T-helper 2 cell treated with Interferon-gamma antibody and Interleukin-4, amounts not matched to agents 5 μg/mL and 100 μg/mL, for 36 hours (primary cell): ENCODE measurements around the gene SBF2.

ENCODE experiments used
- DNase-seq: peaks from one replicate; pipeline ENCODE4 v3.0.0; 2021; ENCODE audit warnings: low spot score
- H3K27ac Mint-ChIP-seq: one replicate; pipeline ENCODE4 v1.8.0; 2021; ENCODE audit warnings: mild to moderate bottlenecking, mixed read lengths
- H3K27me3 Mint-ChIP-seq: one replicate; pipeline ENCODE4 v1.8.0; 2021; ENCODE audit warnings: low read depth, mixed read lengths
- H3K36me3 Mint-ChIP-seq: one replicate; pipeline ENCODE4 v1.8.0; 2021; ENCODE audit warnings: low read depth, mixed read lengths
- H3K4me1 Mint-ChIP-seq: one replicate; pipeline ENCODE4 v1.8.0; 2021; ENCODE audit warnings: low read depth, mixed read lengths
- H3K4me3 Mint-ChIP-seq: one replicate; pipeline ENCODE4 v1.8.0; 2022; ENCODE audit warnings: mild to moderate bottlenecking, moderate library complexity, mixed read lengths
- H3K9me3 Mint-ChIP-seq: one replicate; pipeline ENCODE4 v1.8.0; 2021; ENCODE audit warnings: mixed read lengths

Gene SBF2

DNA sequence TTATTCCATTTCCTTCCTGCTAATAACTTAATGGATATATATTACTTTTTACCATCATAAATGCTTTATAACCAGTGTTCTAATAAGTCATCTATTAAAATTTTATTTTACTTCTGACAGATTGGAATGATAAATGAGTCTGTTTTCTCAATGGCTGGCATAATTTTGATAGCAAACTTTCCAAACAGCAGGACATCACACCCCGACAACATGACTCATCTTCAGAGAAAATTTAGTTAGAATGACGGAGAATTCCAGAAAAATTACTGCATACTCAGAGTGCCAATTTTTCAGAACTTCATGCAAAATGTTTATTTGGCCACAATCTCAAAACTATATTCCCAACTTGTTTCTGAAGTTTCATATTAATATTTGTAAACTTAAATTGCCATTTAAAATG is 455.8 kb downstream of the SBF2 start:
- no peaks in the 10 kb centered on the region for H3K27me3 Mint-ChIP-seq
- peaks cover 40% of the 10 kb centered on the region for H3K4me1 Mint-ChIP-seq
- no peaks in the 10 kb centered on the region for H3K9me3 Mint-ChIP-seq
- H3K27ac Mint-ChIP-seq, result no peak overlapping the region
- no peak for DNase-seq
- H3K36me3 Mint-ChIP-seq, result peaks cover 16% of the 10 kb centered on the region
- no peak overlapping the region for H3K4me3 Mint-ChIP-seq

- no peak for DNase-seq
- Mint-ChIP-seq H3K36me3 (peaks cover 5% of the 10 kb centered on the region), H3K27ac (no peak overlapping the region), H3K4me3 (no peak overlapping the region), H3K9me3 (no peaks in the 10 kb centered on the region), H3K4me1 (peaks cover 6% of the 10 kb centered on the region), H3K27me3 (no peaks in the 10 kb centered on the region)
Measured at GRCh38 chr11:9834291-9834690, 459.7 kb downstream of the SBF2 start.

- DNase-seq, result no peak
- Mint-ChIP-seq H3K4me3 (no peak overlapping the region), H3K27me3 (no peaks in the 10 kb centered on the region), H3K36me3 (peaks cover 2% of the 10 kb centered on the region), H3K9me3 (no peaks in the 10 kb centered on the region), H3K4me1 (no peaks in the 10 kb centered on the region), H3K27ac (no peak overlapping the region)
Measured at GRCh38 chr11:9831122-9831521, 462.9 kb downstream of the SBF2 start.

DNA sequence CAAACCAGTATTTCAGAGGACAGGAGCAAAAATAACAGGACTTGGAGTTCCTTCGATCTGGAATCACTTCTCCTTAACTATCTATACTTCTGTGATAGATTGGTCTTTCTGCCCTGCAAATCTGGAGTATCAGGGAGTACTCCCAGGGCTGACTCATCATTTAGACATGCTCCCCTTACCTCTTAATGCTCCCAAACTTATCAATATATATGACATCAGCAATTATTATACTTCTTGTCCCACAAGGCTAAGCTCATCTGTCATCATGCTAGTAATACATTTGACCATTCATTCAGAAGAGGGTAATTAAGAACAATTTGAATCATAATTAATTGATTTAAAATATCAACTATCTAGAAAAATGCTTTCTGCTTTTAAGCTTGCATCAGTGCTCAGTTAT is 466.3 kb downstream of the SBF2 start:
- Mint-ChIP-seq H3K4me1 (no peaks in the 10 kb centered on the region), H3K9me3 (no peaks in the 10 kb centered on the region)

GRCh38 chr11:9826390-9826789 is 467.6 kb downstream of the SBF2 start:
- Mint-ChIP-seq H3K36me3 (peaks cover 3% of the 10 kb centered on the region), H3K9me3 (no peaks in the 10 kb centered on the region), H3K27ac (no peak overlapping the region), H3K27me3 (no peaks in the 10 kb centered on the region), H3K4me3 (no peak overlapping the region), H3K4me1 (no peaks in the 10 kb centered on the region)
- no peak for DNase-seq

More for the DNA sequence above, 466.3 kb downstream of the SBF2 start:
- no peak overlapping the region for H3K4me3 Mint-ChIP-seq
- H3K27me3 Mint-ChIP-seq, result no peaks in the 10 kb centered on the region
- peaks cover 3% of the 10 kb centered on the region for H3K36me3 Mint-ChIP-seq
- no peak for DNase-seq
- no peak overlapping the region for H3K27ac Mint-ChIP-seq

DNA sequence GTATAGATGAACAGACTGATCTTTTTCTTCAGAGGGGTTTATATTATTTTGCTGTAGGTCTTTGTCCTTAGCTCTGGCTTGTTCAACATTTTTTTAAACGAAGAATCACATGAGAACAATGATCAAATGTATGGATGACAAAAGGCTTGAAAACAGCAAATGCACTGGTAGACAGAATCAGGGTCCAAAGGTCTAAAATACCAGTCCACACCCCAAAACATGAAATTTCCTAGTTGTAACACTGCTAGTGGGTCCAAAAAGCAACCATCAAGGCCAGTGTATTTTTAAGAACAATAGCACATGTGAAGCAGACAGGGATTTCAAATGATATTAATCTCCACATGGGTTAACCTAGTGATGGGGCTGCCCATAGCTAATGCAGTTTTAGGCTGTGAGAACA is 468.1 kb downstream of the SBF2 start:
- peaks cover 3% of the 10 kb centered on the region for H3K36me3 Mint-ChIP-seq
- H3K4me3 Mint-ChIP-seq, result no peak overlapping the region
- no peak overlapping the region for H3K27ac Mint-ChIP-seq
- no peaks in the 10 kb centered on the region for H3K27me3 Mint-ChIP-seq
- no peaks in the 10 kb centered on the region for H3K9me3 Mint-ChIP-seq
- no peak for DNase-seq
- H3K4me1 Mint-ChIP-seq, result no peaks in the 10 kb centered on the region

DNA sequence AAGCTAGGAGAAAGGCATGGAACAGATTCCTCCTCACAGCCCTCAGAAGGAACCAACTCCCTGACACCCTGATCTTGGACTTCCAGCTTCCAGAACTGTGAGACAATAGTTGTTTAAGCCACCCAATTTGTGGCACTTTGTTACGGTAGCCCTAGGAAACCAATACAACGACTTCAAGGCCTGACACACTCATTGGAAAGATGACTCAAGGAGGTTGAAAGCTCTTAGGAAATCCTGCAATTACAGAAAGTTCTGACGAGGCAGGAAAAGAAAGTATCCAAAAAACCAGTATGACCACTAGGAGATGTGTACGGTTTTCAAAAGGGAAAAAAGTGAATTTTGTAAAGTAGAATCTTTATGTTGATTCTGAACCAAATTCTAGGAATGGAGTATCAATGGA is 468.7 kb downstream of the SBF2 start:
- no peak for DNase-seq
- no peaks in the 10 kb centered on the region for H3K9me3 Mint-ChIP-seq
- no peaks in the 10 kb centered on the region for H3K27me3 Mint-ChIP-seq
- no peak overlapping the region for H3K27ac Mint-ChIP-seq
- no peaks in the 10 kb centered on the region for H3K4me1 Mint-ChIP-seq
- no peak overlapping the region for H3K4me3 Mint-ChIP-seq
- H3K36me3 Mint-ChIP-seq, result peaks cover 3% of the 10 kb centered on the region

- H3K9me3 Mint-ChIP-seq, result no peaks in the 10 kb centered on the region
- no peaks in the 10 kb centered on the region for H3K4me1 Mint-ChIP-seq
- no peaks in the 10 kb centered on the region for H3K27me3 Mint-ChIP-seq
- H3K4me3 Mint-ChIP-seq, result no peak overlapping the region
- no peak for DNase-seq
- H3K27ac Mint-ChIP-seq, result no peak overlapping the region
- peaks cover 3% of the 10 kb centered on the region for H3K36me3 Mint-ChIP-seq
Measured at GRCh38 chr11:9823887-9824385, 470.1 kb downstream of the SBF2 start.

DNA sequence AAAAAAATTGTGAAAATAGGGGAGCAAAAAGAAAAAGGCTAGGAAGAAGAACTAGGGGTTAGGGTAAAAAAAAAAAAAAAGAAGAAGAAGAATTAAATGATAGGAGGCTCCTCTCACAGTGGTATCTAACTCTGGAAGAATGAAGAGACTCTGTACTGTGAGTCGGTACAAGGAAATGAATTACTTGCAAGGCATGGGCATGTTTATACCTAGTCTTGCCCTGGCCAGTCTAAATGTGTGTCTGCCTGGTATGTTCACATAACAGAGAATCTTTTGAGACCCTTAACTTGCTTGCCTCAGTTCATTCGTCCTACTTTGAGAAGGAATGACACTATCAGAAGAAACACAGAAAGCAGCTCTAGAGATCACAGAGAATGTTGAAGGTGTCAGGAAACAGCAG is 470.6 kb downstream of the SBF2 start:
- peaks cover 3% of the 10 kb centered on the region for H3K36me3 Mint-ChIP-seq
- no peak overlapping the region for H3K27ac Mint-ChIP-seq
- H3K9me3 Mint-ChIP-seq, result no peaks in the 10 kb centered on the region
- DNase-seq, result no peak
- H3K4me3 Mint-ChIP-seq, result no peak overlapping the region
- no peaks in the 10 kb centered on the region for H3K27me3 Mint-ChIP-seq
- no peaks in the 10 kb centered on the region for H3K4me1 Mint-ChIP-seq

GRCh38 chr11:9821008-9821752 is 472.8 kb downstream of the SBF2 start:
- H3K27me3 Mint-ChIP-seq, result no peaks in the 10 kb centered on the region
- H3K36me3 Mint-ChIP-seq, result peaks cover under 1% of the 10 kb centered on the region
- DNase-seq, result no peak
- no peaks in the 10 kb centered on the region for H3K9me3 Mint-ChIP-seq
- H3K27ac Mint-ChIP-seq, result no peak overlapping the region
- H3K4me1 Mint-ChIP-seq, result no peaks in the 10 kb centered on the region
- no peak overlapping the region for H3K4me3 Mint-ChIP-seq

DNA sequence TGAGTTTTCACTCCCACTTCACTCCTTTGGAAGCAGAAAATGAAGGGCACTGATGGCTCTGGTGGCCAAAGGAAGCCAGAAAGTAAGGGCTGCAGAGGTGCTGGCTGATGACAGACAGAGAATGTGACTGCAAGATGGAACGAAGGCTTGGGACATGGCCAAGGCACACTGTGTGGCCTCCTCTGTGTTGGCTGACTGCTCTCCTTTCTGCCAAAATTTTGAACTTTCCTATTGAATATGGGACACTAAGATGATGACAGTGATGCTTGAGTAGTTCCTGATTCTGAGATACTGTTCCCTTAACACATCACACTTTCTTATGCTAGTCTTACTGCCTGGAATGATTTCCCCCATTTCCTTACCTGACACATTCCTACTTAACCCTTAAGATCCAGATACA is 473.8 kb downstream of the SBF2 start:
- no peak for DNase-seq
- no peaks in the 10 kb centered on the region for H3K27me3 Mint-ChIP-seq
- no peaks in the 10 kb centered on the region for H3K36me3 Mint-ChIP-seq
- H3K4me3 Mint-ChIP-seq, result no peak overlapping the region
- H3K27ac Mint-ChIP-seq, result no peak overlapping the region
- H3K9me3 Mint-ChIP-seq, result no peaks in the 10 kb centered on the region
- no peaks in the 10 kb centered on the region for H3K4me1 Mint-ChIP-seq

GRCh38 chr11:9817191-9817590 is 476.8 kb downstream of the SBF2 start:
- Mint-ChIP-seq H3K27me3 (no peaks in the 10 kb centered on the region), H3K27ac (no peak overlapping the region), H3K36me3 (no peaks in the 10 kb centered on the region), H3K4me1 (no peaks in the 10 kb centered on the region), H3K9me3 (no peaks in the 10 kb centered on the region), H3K4me3 (no peak overlapping the region)
- DNase-seq, result no peak

- Mint-ChIP-seq H3K27ac (no peak overlapping the region), H3K4me3 (no peak overlapping the region), H3K27me3 (no peaks in the 10 kb centered on the region), H3K9me3 (no peaks in the 10 kb centered on the region), H3K4me1 (no peaks in the 10 kb centered on the region), H3K36me3 (no peaks in the 10 kb centered on the region)
- DNase-seq, result no peak
Measured at GRCh38 chr11:9815486-9816136, 478.4 kb downstream of the SBF2 start.

DNA sequence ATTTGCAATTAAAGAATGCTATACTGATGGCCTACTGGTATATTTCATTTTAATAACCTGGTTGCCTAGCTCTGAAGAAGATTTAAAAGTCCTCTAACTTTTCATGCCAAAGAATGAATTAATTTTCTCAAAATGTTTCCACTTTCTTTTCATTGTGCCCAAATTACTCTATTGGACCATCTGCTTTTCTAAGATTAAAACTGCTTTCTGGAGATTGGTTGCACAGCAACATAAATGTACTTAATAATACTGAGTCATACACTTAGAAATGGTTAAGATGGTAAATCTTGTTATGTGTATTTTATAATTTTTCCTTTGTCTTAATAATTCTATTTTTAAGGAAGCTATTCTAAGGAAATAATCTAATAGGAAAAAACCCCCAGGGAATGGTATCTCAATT is 479.9 kb downstream of the SBF2 start:
- no peak for DNase-seq
- Mint-ChIP-seq H3K27ac (no peak overlapping the region), H3K27me3 (no peaks in the 10 kb centered on the region), H3K9me3 (no peaks in the 10 kb centered on the region), H3K4me1 (no peaks in the 10 kb centered on the region), H3K36me3 (no peaks in the 10 kb centered on the region), H3K4me3 (no peak overlapping the region)
